K562 (cell line): ENCODE data around the gene PDE11A. TPM values are rescaled to one million over a fixed set of nuclear protein-coding genes. Genes with fewer than 3 reads are reported as not detected.
A peak's percentile ranks its signal among the peaks of the same experiment; 100 is the strongest.

Source experiments
- ATAC-seq: fragments of 200-7000 bp; cut with Tn5 transposase; 3 replicates; pipeline ENCODE4 v1.9.1; 2020; ENCODE audit warnings: moderate library complexity
- BruUV-seq: library from RNA; stranded (reverse); fragments of 400-500 nt; replicated peaks from 2 replicates; lab custom pipeline; 2021; lab: Mats Ljungman, UMichigan
- CTCF ChIA-PET: fragments of 300-600 bp; formaldehyde crosslinking; extraction: SDS; loops from one replicate; lab custom pipeline; 2021; ENCODE audit warnings: low intra/inter-chr PET ratio; lab: Yijun Ruan, JAX
- POLR2A ChIA-PET: fragments of 300-600, 350-650 bp; sonication (Branson Sonifier 250); formaldehyde crosslinking; extraction: SDS; loops from one replicate; lab custom pipeline; 2021; ENCODE audit warnings: antibody characterized with exemption, inconsistent platforms; lab: Yijun Ruan, JAX
- DNase-seq, 4 experiments: peaks; one replicate each; pipeline versions ENCODE4 v3.0.0 to v3.0.0-alpha.2; 2011 to 2018; ENCODE audit warnings: low spot score in 3 of 4, mixed read lengths in 3 of 4; ENCODE audit errors: extremely low read depth in 1 of 4
- FAIRE-seq: peaks from 2 replicates; lab custom pipeline; 2011; peaks lifted over from hg19 to GRCh38; lab: Jason Lieb, UNC
- H2AFZ ChIP-seq: 2 replicates; pipeline ENCODE4 v1.6.0; 2011; ENCODE audit warnings: low read depth, low read length, control low read depth, inconsistent platforms
- H3K27ac ChIP-seq: fragments of 200-600 bp; 3 replicates; pipeline ENCODE4 v1.8.0; 2011; ENCODE audit warnings: low read depth, mild to moderate bottlenecking, control low read depth, inconsistent platforms, low read length, moderate library complexity, mixed read lengths; ENCODE audit errors: extremely low read depth
- H3K27me3 ChIP-seq, 2 experiments: fragments of 300-600 bp in 1 of 2; 2 replicates in 1 of 2; 3 replicates in 1 of 2; pipeline versions ENCODE4 v1.6.0 to v1.8.0; 2011; ENCODE audit warnings: inconsistent platforms in 2 of 2, low read length in 2 of 2, mild to moderate bottlenecking in 1 of 2, mixed read lengths in 1 of 2, moderate library complexity in 1 of 2; ENCODE audit not compliant: control insufficient read depth in 2 of 2, insufficient read depth in 2 of 2
- H3K36me3 ChIP-seq: fragments of 300-600 bp; 3 replicates; pipeline ENCODE4 v1.8.0; 2011; ENCODE audit warnings: mild to moderate bottlenecking, low read length, inconsistent platforms; ENCODE audit not compliant: control insufficient read depth, insufficient read depth
- H3K4me1 ChIP-seq, 2 experiments: fragments of 200-600 bp in 1 of 2; replicated peaks in 1 of 2; 2 replicates in 1 of 2; 3 replicates in 1 of 2; pipeline versions ENCODE4 v1.5.1 to v1.8.0; 2011; ENCODE audit warnings: inconsistent platforms in 2 of 2, low read length in 2 of 2, mild to moderate bottlenecking in 1 of 2, mixed read lengths in 1 of 2, moderate library complexity in 1 of 2; ENCODE audit not compliant: control insufficient read depth in 2 of 2, insufficient read depth in 2 of 2
- H3K4me2 ChIP-seq: 2 replicates; pipeline ENCODE4 v1.6.1; 2011; ENCODE audit warnings: low read length, control low read depth, inconsistent platforms, mixed read lengths; ENCODE audit not compliant: insufficient read depth
- H3K4me3 ChIP-seq: fragments of 200-600 bp; sonication (generic), shearing (Covaris generic); 2 replicates; pipeline ENCODE4 v1.5.1; 2016; ENCODE audit warnings: control low read depth, inconsistent platforms
- H3K79me2 ChIP-seq: fragments of 200-600 bp; 3 replicates; pipeline ENCODE4 v1.8.0; 2011; ENCODE audit warnings: low read length, inconsistent platforms; ENCODE audit not compliant: control insufficient read depth, insufficient read depth
- H3K9ac ChIP-seq, 2 experiments: 2 replicates each; pipeline versions ENCODE4 v1.6.0 to v1.6.1; 2011; ENCODE audit warnings: low read depth in 2 of 2, low read length in 2 of 2, control low read depth in 1 of 2, inconsistent platforms in 1 of 2, mild to moderate bottlenecking in 1 of 2, mixed read lengths in 1 of 2; ENCODE audit not compliant: insufficient read depth in 1 of 2
- H3K9me1 ChIP-seq: one replicate; pipeline ENCODE4 v1.6.0; 2011; ENCODE audit warnings: inconsistent platforms, mild to moderate bottlenecking, low read length, moderate library complexity; ENCODE audit not compliant: control insufficient read depth, insufficient read depth
- H3K9me3 ChIP-seq: replicated peaks from 2 replicates; pipeline ENCODE4 v1.5.1; 2011; ENCODE audit warnings: low read depth, low read length, inconsistent platforms; ENCODE audit not compliant: control insufficient read depth, insufficient read depth
- H4K20me1 ChIP-seq: replicated peaks from 2 replicates; pipeline ENCODE4 v1.6.1; 2011; ENCODE audit warnings: low read length, inconsistent platforms, mixed read lengths; ENCODE audit not compliant: control insufficient read depth, insufficient read depth
- CEBPG ChIP-seq, 3 experiments: fragments of 200-800 bp in 1 of 3; sonication (Bioruptor generic) in 1 of 3; sonication (generic) in 1 of 3; formaldehyde crosslinking in 1 of 3; IDR thresholded peaks in 2 of 3; conservative IDR thresholded peaks in 1 of 3; 2 replicates each; pipeline versions ENCODE4 v1.6.1 to v1.8.0; 2016 to 2022; ENCODE audit warnings: missing compliant biosample characterization in 2 of 3, missing genetic modification characterization in 2 of 3, mild to moderate bottlenecking in 1 of 3, missing genetic modification reagents in 1 of 3
- EP400 ChIP-seq: fragments of 450-650 bp; IDR thresholded peaks from 2 replicates; pipeline ENCODE4 v1.6.1; 2017; ENCODE audit warnings: antibody characterized with exemption, mild to moderate bottlenecking, moderate library complexity
- KDM5B ChIP-seq: fragments of 200-600 bp; sonication (generic); IDR thresholded peaks from 2 replicates; pipeline ENCODE4 v1.6.1; 2012; ENCODE audit warnings: low read depth, mild to moderate bottlenecking, moderate library complexity, low read length, control low read depth, inconsistent platforms; ENCODE audit not compliant: insufficient replicate concordance
- KLF6 ChIP-seq: fragments of 250-450 bp; sonication (Bioruptor Pico); IDR thresholded peaks from 2 replicates; pipeline ENCODE4 v1.4.0; 2020; ENCODE audit warnings: mild to moderate bottlenecking, moderate library complexity, borderline replicate concordance
- MCM2 ChIP-seq: fragments of 450-650 bp; IDR thresholded peaks from 2 replicates; pipeline ENCODE4 v1.6.1; 2017; ENCODE audit warnings: low read depth, mild to moderate bottlenecking
- MECOM ChIP-seq: fragments of 250-450 bp; sonication (Bioruptor Pico); IDR thresholded peaks from 2 replicates; pipeline ENCODE4 v1.8.0; 2022; ENCODE audit warnings: inconsistent platforms
- MEIS2 ChIP-seq: fragments of 450-650 bp; IDR thresholded peaks from 2 replicates; pipeline ENCODE4 v1.6.1; 2014; ENCODE audit warnings: mild to moderate bottlenecking; ENCODE audit not compliant: partially characterized antibody
- NCOR1 ChIP-seq: fragments of 450-650 bp; IDR thresholded peaks from 2 replicates; pipeline ENCODE4 v1.6.1; 2016; ENCODE audit warnings: mild to moderate bottlenecking, moderate library complexity
- POLR2A ChIP-seq: fragments of 450-650 bp; conservative IDR thresholded peaks from 2 replicates; pipeline ENCODE4 v1.6.1; 2016
- RBM34 ChIP-seq: fragments of 200-400 bp; formaldehyde crosslinking; IDR thresholded peaks from 2 replicates; pipeline ENCODE4 v1.6.1; 2018; ENCODE audit warnings: low read length, borderline replicate concordance; ENCODE audit not compliant: insufficient read depth
- RCOR1 ChIP-seq, 2 experiments: IDR thresholded peaks; 2 replicates each; pipeline ENCODE4 v1.6.1; 2012; ENCODE audit warnings: low read depth in 2 of 2, low read length in 2 of 2, borderline replicate concordance in 1 of 2, improper control_type of control experiment in 1 of 2
- SOX6 ChIP-seq: fragments of 450-650 bp; IDR thresholded peaks from 2 replicates; pipeline ENCODE4 v1.6.1; 2014; ENCODE audit warnings: mild to moderate bottlenecking
- SRF ChIP-seq, 2 experiments: fragments of 250-450, 450-650 bp in 1 of 2; sonication (Bioruptor Pico) in 1 of 2; sonication (generic) in 1 of 2; formaldehyde crosslinking; IDR thresholded peaks; 2 replicates each; pipeline versions ENCODE4 v1.5.0 to v1.5.1; 2020 to 2022; ENCODE audit warnings: mild to moderate bottlenecking in 1 of 2, missing genetic modification reagents in 1 of 2
- SRSF3 ChIP-seq: fragments of 200-400 bp; formaldehyde crosslinking; IDR thresholded peaks from 2 replicates; pipeline ENCODE4 v1.6.1; 2016; ENCODE audit warnings: mild to moderate bottlenecking, low read length, moderate library complexity; ENCODE audit not compliant: insufficient read depth
- WGBS: fragments of 100-300 bp; shearing (Covaris generic); methylation state at CpG from one replicate; pipeline ENCODE4 v1.1.6; 2016; ENCODE audit warnings: low coverage, mixed read lengths; ENCODE audit not compliant: insufficient coverage; ENCODE audit errors: missing lambda C conversion rate; 5-methylcytosine and 5-hydroxymethylcytosine counted together
- in situ Hi-C: fragments of 300-500 bp; cut with MboI; formaldehyde crosslinking; loops from 4 replicates; pipeline ENCODE4 v1.15.0; 2018; ENCODE audit warnings: inconsistent platforms, mixed read lengths
- intact Hi-C: fragments of 100-400 bp; cut with micrococcal nuclease; formaldehyde crosslinking; loops from 2 replicates; pipeline ENCODE4 v1.14.2; 2022
- polyA plus RNA-seq, 8 experiments: library from polyadenylated mRNA; depleted of rRNA in 4 of 8; stranded (reverse) in 5 of 8; unstranded in 3 of 8; fragments of >200 nt; fragmentation: Nextera tagmentation in 2 of 8; fragmentation: Illumina TruSeq in 1 of 8; extraction: Ambion mirVana in 2 of 8; extraction: Trizol in 1 of 8; gene quantifications; 2 replicates each; pipeline versions ENCODE4 v1.2.1 to v1.2.3, GENCODE V29; 2011 to 2014; ENCODE audit warnings: inconsistent platforms in 1 of 8, missing spikeins in 1 of 8
- total RNA-seq, 7 experiments: library from RNA; depleted of rRNA in 6 of 7; stranded (reverse); fragments of >200 nt in 6 of 7; fragmentation: Illumina TruSeq in 2 of 7; extraction: Trizol in 2 of 7; gene quantifications; 2 replicates each; pipeline versions ENCODE4 v1.2.1 to v1.2.3, GENCODE V29; 2011 to 2021; ENCODE audit warnings: low replicate concordance in 1 of 7
- TF ChIP-seq, protein P1 (sequence below): fragments of 450-650 bp; formaldehyde crosslinking; IDR thresholded peaks from 2 replicates; pipeline ENCODE4 v1.4.0; 2022; ENCODE audit warnings: mild to moderate bottlenecking, moderate library complexity
- TF ChIP-seq, protein P2 (sequence below), 2 experiments: fragments of 450-650 bp in 1 of 2; sonication (generic) in 1 of 2; formaldehyde crosslinking in 1 of 2; IDR thresholded peaks in 1 of 2; conservative IDR thresholded peaks in 1 of 2; 2 replicates each; pipeline versions ENCODE4 v1.6.1 to v1.8.1; 2016 to 2023; ENCODE audit warnings: mild to moderate bottlenecking in 2 of 2, moderate library complexity in 2 of 2, inconsistent platforms in 1 of 2, missing genetic modification reagents in 1 of 2

PDE11A gene
- total and polyA plus RNA-seq, 9 of the 15 experiments (the other 6 are each of a cell fraction or from before 2014, with no cell fraction given), result 3.2 to 22.1 (median 5.7) TPM

DNA sequence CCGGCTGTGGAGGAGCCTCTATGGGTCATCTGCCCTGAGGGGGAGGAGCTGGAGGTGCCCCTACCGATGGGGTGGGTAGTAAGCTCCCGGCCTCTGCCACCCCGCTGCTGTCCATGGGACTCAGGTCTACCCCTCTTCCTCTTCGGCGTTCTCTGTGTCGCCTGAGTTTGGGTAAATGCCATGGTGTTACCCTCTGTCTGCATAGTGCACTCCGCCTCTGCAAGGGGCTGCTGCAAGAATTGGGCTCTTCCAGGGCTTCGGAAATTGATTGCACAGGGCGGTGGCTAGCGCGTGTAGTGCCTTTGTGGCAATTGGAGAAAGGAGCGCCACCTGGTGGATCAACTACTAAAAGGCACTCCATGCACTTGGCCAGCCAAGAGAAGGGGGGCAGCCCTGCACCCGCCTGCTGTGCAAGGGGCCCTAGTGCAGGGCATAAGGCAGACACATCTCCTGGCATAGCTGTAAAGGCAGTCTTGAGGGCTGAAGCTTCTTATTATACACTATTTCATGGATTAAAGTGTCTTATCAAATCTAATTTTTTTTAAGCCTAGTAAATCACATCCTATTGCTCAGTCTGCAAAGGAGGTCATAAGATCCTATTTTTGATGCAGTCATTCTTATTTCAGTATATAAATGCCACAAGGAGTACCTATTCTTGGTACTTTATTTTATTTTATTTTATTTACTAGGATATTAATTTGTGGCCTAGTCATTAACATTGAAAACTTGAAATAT lies 308.9 kb downstream of the PDE11A start (continued):
- no peak for TF ChIP-seq RCOR1 (IDR thresholded peaks at IDR 0.05; ENCODE audit: borderline replicate concordance in 1 of 2, low read depth in 2 of 2, low read length in 2 of 2)
- TF ChIP-seq MCM2, result no peak
- TF ChIP-seq SRF (CRISPR knock-in tag; IDR thresholded peaks at IDR 0.05), result peak in 1 of 2 experiments; percentile 68; a peak in 1 of 4 replicates
- no peak for TF ChIP-seq POLR2A
- TF ChIP-seq NCOR1, result no peak
- TF ChIP-seq KDM5B, result no peak
- no peak for TF ChIP-seq SRSF3

DNA sequence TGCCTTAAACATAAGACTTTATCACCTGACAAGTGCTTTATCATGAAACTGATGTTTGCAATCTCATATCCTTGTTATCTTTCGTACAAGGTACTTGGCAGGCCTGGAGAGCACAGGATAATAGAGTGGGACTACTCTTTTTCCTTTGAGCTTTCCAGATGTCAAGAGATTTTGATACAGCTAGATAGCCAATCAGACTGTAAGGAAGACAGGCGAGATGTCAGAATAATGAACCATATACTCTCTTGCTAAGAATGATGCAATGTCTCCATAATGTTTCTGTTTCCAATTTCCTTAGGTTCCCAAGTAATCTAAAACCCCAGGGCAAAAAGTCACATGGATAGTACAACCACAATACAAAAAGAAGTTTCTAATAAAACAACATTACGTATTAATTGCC lies 313.1 kb downstream of the PDE11A start:
- CTCF ChIA-PET, result interaction anchor here (0.7 to 2.3 kb wide), 9 partner anchors 32 to 1619 kb away, joined by 3 to 24 read pairs (median 5); partner anchors contain the start of gene NFE2L2
- WGBS, result 42% methylated on average over 3 of the region's 3 CpGs
- POLR2A ChIA-PET, result interaction anchor here (0.5 to 0.9 kb wide), 5 partner anchors 10 to 495 kb away, joined by 3 to 5 read pairs (median 3); partner anchors contain the start of gene NFE2L2
- TF ChIP-seq, protein P1, sequence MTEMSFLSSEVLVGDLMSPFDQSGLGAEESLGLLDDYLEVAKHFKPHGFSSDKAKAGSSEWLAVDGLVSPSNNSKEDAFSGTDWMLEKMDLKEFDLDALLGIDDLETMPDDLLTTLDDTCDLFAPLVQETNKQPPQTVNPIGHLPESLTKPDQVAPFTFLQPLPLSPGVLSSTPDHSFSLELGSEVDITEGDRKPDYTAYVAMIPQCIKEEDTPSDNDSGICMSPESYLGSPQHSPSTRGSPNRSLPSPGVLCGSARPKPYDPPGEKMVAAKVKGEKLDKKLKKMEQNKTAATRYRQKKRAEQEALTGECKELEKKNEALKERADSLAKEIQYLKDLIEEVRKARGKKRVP (CRISPR knock-in tag), result 0 out of 2 replicates have a peak, but pooled peaks have one; percentile 52
- TF ChIP-seq EP400, result 0 out of 2 replicates have a peak, but pooled peaks have one; percentile 18
- no peak for TF ChIP-seq RBM34
- 0 out of 2 replicates have a peak, but pooled peaks have one; percentile 7 for TF ChIP-seq KLF6
- 0 out of 2 replicates have a peak, but pooled peaks have one; percentile 7 for TF ChIP-seq SOX6
- peak; percentile 55; the same call in 1 of the 2 replicates for TF ChIP-seq MECOM
- peak; percentile 11 for TF ChIP-seq MEIS2
- TF ChIP-seq, protein P2, sequence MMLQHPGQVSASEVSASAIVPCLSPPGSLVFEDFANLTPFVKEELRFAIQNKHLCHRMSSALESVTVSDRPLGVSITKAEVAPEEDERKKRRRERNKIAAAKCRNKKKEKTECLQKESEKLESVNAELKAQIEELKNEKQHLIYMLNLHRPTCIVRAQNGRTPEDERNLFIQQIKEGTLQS (IDR thresholded peaks at IDR 0.05), result peak; percentile 84
- TF ChIP-seq, protein P2 (CRISPR knock-in tag; conservative IDR thresholded peaks at IDR 0.05), result no peak
- TF ChIP-seq CEBPG (CRISPR knock-in tag; IDR thresholded peaks at IDR 0.05), result 0 out of 2 replicates have a peak, but pooled peaks have one; percentile 18
- peak; percentile 91 for TF ChIP-seq CEBPG (tag; conservative IDR thresholded peaks at IDR 0.05 in 1 of 2, IDR thresholded peaks at IDR 0.05 in 1 of 2)

More for the DNA sequence above, 313.1 kb downstream of the PDE11A start:
- no peak overlapping the region for H3K27ac ChIP-seq
- FAIRE-seq (no peak), DNase-seq (no peak), ATAC-seq (no peak)
- H2AFZ ChIP-seq, result no peak overlapping the region
- intact Hi-C loops (loop anchor here (1.0 to 10.0 kb wide), 8 partner anchors 32 to 1615 kb away; partner anchors contain the start of gene NFE2L2), in situ Hi-C loops (loop anchor here (10.0 to 25.0 kb wide), 3 partner anchors 425 to 1622 kb away; partner anchors contain the start of gene HOXD8)
- no peaks in the 10 kb centered on the region for H3K9me1 ChIP-seq
- no peaks in the 10 kb centered on the region for H3K27me3 ChIP-seq
- no peaks in the 10 kb centered on the region for H4K20me1 ChIP-seq
- H3K4me2 ChIP-seq, result no peak overlapping the region
- BruUV-seq, result no TSS peak
- no peaks in the 10 kb centered on the region for H3K36me3 ChIP-seq
- no peaks in the 10 kb centered on the region for H3K79me2 ChIP-seq
- H3K9ac ChIP-seq, result no peak overlapping the region
- no peaks in the 10 kb centered on the region for H3K9me3 ChIP-seq
- H3K4me3 ChIP-seq, result no peak overlapping the region
- peaks cover 8 to 39% of the 10 kb centered on the region in 2 experiments; a peak in 4 of 5 replicates for H3K4me1 ChIP-seq
